GM10266 (cell line): ENCODE measurements around the gene FBXW11.

Source experiments
- DNase-seq: peaks from one replicate; pipeline ENCODE4 v3.0.0; 2012; ENCODE audit errors: extremely low spot score
- CTCF ChIP-seq: IDR thresholded peaks from 2 replicates; pipeline ENCODE4 v1.5.1; 2012; ENCODE audit warnings: mild to moderate bottlenecking, low read depth; ENCODE audit not compliant: control insufficient read depth, insufficient read depth; ENCODE audit errors: missing control alignments

The FBXW11 gene

GRCh38 chr5:171999877-172000276 is 6.6 kb downstream of the FBXW11 start:
- peak; percentile 25 for DNase-seq
- TF ChIP-seq CTCF, result no peak

GRCh38 chr5:171999100-171999499 is 7.3 kb downstream of the FBXW11 start:
- DNase-seq, result no peak
- TF ChIP-seq CTCF, result no peak

GRCh38 chr5:171997011-171997410 is 9.4 kb downstream of the FBXW11 start:
- no peak for DNase-seq
- TF ChIP-seq CTCF, result no peak

- TF ChIP-seq CTCF, result no peak
- no peak for DNase-seq
These were observed 13.6 kb downstream of the FBXW11 start for GRCh38 chr5:171992813-171993212.

- no peak for TF ChIP-seq CTCF
- no peak for DNase-seq
These were observed 14.1 kb downstream of the FBXW11 start for GRCh38 chr5:171992305-171992704.

- no peak for TF ChIP-seq CTCF
- no peak for DNase-seq
These were observed 15.8 kb downstream of the FBXW11 start for GRCh38 chr5:171990713-171991015.

GRCh38 chr5:171989946-171990712 is 16.3 kb downstream of the FBXW11 start:
- TF ChIP-seq CTCF, result no peak
- DNase-seq, result no peak
